ENCODE results near the gene CLEC12A.
A peak's percentile ranks its signal among the peaks of the same experiment; 100 is the strongest.
"Not testable (repeated sequence)": the region's sequence is repeated elsewhere in the genome, so short reads cannot be mapped to it uniquely, and the experiment has no call there.

The CLEC12A gene

DNA sequence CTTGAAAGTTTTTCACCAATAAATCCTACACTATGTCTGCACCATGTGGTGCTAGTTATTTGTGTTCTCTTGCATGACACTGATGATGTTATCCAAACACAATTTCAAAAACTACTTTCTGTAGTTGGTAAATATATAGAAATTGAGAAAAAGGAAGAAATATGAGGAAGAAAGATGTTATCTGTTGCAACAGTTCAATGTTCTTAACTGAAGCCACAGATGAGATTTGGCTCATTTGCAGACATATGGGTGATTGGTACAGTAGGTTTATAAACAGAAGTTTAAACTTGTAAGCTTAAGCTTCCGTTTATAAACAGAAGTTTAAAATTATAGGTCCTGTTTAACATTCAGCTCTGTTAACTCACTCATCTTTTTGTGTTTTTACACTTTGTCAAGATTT, at the start of gene CLEC12A:
CLEC12A (plus strand) TSS at position 229 of the 400 bp plus-strand sequence. CDS start 188 bp downstream, outside the sequence.
- peak; percentile 78 to 88 for DNase-seq

DNA sequence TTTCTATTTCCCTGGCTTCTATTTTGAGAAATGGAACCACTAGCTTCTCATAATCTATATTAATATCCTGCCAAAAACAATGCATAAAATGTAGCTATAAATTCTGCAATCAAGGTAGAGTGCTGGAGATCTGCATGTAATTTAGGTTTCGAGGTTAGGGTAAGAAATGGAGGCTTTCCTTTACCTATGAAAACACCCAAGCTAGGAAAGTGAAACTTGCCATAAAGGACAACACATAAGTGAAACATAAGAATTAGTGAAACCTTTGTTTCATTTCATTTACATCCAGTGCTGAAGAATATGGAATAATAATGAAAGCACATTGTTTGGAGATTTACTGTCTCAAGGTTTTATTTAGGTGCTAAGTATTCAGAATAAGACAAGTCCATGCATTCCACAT, 48.8 kb upstream of the CLEC12A start:
- DNase-seq, result no peak

DNA sequence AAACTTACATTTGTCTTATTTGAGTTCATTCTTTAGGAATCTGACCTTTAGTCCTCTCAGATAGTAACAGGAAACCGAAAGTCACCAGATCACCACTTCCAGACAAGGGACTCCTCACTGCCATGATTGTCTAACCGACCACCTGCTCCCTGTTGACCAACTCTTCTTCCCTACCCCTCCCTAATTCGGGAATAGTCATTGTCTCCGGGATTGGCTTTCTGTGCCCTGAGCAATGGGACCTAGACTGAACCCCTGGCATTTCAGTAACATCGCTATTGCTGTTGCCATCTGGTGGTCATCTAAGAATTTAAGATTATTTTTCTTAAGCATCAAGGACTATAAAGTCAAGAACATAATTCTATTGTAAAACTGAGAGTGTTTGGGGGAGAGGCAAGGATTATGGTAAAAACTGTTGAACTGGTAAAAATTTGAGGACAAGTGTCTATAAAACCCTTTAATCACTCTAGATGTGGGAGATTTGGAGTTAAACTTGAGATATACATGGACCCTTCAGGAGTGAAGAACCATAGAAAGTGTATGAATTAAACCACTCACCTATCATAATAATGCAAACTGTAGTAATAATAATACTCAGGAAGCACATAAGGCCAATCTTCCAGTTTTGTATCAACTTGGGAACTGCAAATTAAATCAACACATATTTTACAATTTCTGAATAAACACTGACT, 45.4 kb upstream of the CLEC12A start:
- DNase-seq, result peak; percentile 27 to 64

DNA sequence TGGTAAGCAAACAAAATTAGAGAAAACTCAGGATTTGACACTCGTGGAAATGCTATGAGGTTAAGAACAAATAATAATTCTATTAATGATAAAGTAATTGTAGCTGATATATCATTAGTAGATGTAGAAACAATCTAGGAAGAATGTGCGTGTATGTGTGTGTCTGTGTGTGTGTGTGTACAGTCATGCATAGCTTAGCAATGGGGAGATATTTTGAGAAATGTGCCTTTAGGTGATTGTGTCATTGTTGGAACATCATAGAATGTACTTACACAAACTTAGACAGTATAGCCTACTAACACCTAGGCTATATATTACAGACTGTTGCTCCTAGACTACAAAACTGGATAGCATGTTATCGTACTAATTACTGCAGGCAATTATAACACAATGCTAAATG, 44.3 kb upstream of the CLEC12A start:
- no peak for DNase-seq

- no peak for DNase-seq
These were observed 42.6 kb upstream of the CLEC12A start for GRCh38 chr12:9928607-9929006.

- DNase-seq, result no peak
These were observed 40.0 kb upstream of the CLEC12A start for GRCh38 chr12:9931245-9931644.

DNA sequence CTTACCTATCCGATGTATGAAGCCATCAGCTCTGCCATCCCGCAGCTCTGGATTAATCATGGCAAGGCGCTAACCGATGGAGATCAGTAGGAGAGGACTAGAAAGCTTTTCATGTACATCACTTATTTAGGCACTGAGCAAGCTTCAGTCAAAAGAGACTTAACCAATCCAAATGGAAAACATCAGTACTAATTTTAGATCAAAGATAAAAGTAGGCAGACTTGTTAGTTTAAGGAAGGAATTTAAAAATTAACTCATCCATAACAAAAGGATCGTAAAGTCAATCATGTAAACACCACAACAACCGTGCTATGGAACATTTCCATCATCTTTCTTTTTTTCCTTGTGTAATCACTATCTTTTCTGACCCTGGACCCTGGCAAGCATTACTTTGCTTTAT, 38.9 kb upstream of the CLEC12A start, which contains the start of gene CLEC2A:
CLEC2A (minus strand) TSS at position 101 of the 400 bp plus-strand sequence; CDS start at position 60, 41 bp downstream.
- DNase-seq, result no peak

DNA sequence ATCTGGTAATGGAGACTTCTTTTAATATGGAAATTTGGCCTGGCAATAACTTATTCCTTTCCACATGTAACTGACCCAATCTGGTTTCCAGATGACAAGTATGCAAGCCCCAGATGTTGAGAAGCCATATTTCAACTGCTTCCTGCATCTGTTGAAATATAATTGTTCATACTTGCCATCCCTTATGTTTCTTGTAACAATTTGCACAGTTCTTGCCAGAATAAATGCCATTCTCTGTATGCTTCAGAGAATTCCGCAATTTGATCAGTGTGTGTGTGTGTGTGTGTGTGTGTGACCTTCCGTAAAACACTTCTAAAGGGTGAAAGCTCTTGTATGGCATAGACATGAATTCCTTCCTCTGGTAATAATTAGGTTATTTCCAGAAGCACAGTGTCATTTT, 37.3 kb upstream of the CLEC12A start:
- DNase-seq, result peak in 1 of 2 donors; percentile 22

DNA sequence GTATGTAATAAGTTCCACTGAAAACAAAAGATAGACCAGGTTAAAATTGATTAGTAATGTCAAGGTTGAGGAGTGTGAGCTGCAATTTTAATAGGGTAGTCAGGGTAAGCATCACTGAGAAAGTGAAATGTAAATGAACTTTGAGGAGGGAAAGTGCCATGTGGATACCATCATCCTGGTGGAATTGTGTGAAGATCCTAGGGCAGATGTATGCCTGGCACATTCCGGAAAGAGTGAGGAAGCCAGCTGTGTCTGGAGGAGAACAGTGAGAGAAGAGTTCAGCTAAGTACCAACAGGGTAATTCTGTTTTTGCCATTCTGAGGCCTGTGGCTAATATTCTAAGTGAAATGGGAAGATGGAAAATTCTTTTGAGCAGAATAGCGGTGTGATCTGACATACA, 36.2 kb upstream of the CLEC12A start:
- no peak for DNase-seq

DNA sequence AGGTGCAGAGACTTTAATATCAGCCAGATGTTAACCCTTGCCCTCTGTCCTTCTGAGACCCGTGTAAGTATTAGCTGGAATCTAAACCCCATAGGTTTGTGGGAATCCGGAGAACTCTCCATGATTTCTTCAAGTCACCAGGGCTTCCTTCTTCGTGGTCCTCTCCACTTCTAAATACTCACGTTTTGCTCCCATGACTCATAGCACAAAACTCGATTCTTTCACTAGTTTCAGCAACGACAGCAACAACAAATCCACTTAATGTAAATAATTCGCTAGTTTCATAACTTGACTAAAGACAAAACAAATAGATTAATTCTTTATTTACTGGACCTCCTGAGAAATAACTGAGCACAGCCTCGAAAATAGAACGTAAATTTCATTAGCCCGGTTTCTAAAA, 34.6 kb upstream of the CLEC12A start:
- no peak for DNase-seq

DNA sequence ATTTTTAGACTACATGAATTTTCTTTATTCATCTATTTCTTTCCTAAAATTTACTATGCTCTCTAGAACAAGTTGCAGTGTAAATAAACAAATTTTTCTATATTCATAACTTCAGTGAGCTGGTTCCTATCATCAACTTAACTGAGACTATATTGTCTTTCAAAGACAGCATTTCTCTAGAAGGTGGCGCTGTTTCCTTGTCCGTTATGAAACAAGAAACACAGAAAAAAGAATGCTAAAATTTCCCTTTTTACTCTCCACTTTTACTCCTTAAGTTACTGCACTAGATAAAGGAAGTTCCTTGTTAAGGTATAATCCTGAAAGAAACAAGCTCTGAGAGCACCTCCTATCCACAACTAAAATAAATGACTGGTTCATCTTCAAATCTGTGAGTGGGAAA, 30.8 kb upstream of the CLEC12A start:
- DNase-seq, result peak; percentile 47 to 74

DNA sequence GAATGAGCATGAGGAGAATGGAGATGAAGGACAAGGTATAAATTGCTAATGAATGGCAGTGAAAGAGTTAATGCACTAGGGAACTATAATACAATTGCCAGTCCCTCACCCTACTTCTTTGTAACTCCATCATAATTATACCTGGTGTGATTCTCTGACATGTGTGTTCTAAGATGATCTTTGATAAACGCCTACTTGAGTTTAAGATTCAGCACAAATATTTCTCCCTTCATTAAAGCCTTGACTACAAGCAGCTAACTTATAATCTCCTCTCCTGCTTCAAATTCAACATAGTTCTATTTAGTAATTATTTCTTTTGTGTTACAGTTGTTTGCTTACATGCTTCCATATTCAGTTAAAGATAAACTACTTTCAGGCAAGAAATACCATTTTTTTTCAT, 29.4 kb upstream of the CLEC12A start:
- no peak for DNase-seq

- peak; percentile 50 to 70 for DNase-seq
These were observed 28.0 kb upstream of the CLEC12A start for GRCh38 chr12:9943240-9943639.

DNA sequence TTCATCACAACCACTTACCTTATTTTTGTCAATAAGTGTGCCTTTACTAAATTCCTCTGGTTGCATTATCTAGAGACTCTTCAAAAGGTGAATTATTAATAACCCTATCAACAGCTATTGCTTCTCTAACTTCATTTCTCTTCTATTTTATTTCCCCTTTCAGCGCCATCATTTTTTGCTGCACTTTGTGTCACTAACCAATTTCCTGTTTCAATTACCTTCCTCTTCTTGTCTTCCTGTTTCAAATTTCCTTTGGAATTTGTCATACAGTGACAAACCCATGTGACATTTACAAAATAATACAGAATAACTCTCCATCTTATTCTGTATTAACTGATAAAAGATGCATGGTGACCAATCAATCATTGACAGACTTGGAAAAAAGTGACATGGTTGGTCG, 26.8 kb upstream of the CLEC12A start:
- DNase-seq, result peak; percentile 64 to 65

GRCh38 chr12:9947674-9948073, 23.5 kb upstream of the CLEC12A start:
- no peak for DNase-seq

- peak; percentile 85 to 87 for DNase-seq
These were observed 22.5 kb upstream of the CLEC12A start for GRCh38 chr12:9948606-9949296.

DNA sequence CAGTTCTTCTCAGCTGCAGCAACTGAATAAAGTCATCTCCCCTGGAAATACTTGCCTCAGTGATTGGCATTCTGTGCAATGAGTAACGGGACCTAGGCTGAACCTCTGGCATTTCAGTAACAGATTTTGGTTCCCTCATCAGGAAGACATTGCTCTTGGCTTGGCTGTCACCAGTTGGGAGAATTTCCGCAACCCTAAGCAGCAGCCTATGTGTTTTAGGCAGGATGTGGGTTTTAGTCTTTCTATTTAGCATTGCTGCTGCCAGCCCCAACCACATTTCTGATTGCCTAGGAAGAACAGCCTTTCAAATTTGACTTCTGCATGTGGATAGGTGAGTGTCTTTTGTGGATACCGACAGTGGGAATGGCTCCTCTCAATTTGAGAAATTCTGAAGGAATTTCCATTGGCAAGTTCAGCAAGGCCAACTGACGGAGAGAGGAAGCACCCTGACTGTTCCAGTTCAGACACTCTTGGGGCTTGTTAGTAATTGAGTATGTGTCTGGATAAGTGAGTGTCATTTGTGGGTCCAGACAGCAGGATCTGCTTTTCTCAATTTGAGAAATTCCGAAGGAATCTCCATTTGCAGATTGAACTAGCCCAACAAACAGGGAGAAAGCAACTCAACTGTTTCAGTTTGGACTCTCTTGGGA, 20.1 kb upstream of the CLEC12A start:
- peak; percentile 80 for DNase-seq

- not testable (repeated sequence) for DNase-seq
These were observed 18.1 kb upstream of the CLEC12A start for GRCh38 chr12:9952954-9953729.

DNA sequence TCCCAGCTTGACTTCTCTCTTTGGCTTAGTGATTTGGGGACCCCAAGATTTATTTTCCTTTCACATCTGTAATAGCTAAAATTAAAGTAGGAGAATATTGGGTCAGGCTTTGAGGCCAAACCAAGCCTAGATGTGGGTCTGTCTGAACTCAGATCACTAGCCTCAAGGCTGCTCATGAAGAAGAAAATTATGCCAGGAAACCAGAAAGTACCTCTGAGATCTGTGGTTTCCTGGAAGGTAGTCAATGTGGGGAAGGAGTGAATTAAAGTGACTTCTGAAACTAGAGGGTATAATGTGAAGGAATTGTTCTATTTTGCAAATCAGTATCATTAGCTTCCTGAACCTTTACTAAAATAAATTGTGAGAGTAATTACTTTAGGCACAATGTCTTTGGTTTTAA, 13.4 kb upstream of the CLEC12A start:
- DNase-seq, result no peak

GRCh38 chr12:9960590-9960989, 10.6 kb upstream of the CLEC12A start:
- no peak for DNase-seq

DNA sequence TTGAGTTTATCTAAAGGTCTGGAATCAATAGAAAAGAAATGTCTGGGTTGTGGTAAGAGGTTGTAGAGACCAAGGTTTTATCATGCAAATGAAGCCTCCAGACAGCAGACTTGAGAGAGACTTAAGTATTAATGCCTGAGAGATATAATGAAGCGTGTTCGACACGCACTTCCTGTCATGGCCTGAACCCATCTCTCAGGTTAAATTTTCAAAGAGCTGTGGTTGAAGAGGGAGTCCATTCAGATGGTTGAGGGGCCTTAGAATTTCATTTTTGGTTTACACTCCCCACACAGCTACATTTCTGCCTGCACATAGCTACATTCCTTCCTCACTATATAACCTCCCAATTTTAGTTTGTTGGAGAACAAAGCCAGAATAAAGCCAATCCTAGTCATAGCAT, 10.1 kb upstream of the CLEC12A start:
- DNase-seq, result no peak

- no peak for DNase-seq
These were observed 9.3 kb upstream of the CLEC12A start for GRCh38 chr12:9961901-9962300.

DNA sequence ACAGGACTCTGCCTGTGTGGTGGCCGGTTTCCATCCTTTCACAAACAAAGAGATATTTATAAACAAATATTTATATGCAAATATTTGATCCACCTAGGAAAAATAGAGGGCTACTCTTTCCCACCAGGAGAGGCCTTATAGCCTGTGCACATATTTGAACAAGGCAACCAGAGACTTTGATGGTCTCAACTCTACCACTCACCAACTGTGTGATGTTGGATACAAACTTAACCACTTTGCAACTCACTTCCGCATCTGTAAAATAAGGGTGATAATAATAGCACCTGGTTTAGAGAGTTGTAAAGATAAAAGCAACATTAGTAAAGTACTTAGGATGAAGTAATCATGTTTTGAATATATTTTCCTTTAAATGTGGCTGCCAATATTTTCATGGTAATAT, 1.5 kb upstream of the CLEC12A start:
- no peak for DNase-seq
